Measurements from ENCODE around the gene KCNMA1. TPM values are rescaled to one million over a fixed set of nuclear protein-coding genes. Genes with fewer than 3 reads are reported as not detected.

Gene KCNMA1
- polyA plus RNA-seq, 1 donor from 2014 or later, result 60.8 TPM

GRCh38 chr10:76973091-76974016, 664.3 kb downstream of the KCNMA1 start:
- Histone ChIP-seq H3K36me3 (ENCODE audit: insufficient read depth, low read length) (no peaks in the 10 kb centered on the region), H3K4me3 (ENCODE audit: low read length) (no peak overlapping the region), H3K9me2 (ENCODE audit: insufficient read depth, low read length) (no peaks in the 10 kb centered on the region), H2AFZ (ENCODE audit: low read depth, low read length) (no peak overlapping the region), H3K9ac (ENCODE audit: low read length) (no peak overlapping the region), H3K9me3 (ENCODE audit: low read length) (no peaks in the 10 kb centered on the region), H3K79me2 (replicated peaks; ENCODE audit: insufficient read depth, low read length) (no peaks in the 10 kb centered on the region), H3F3A (ENCODE audit: insufficient read depth, low read length, poor library complexity, severe bottlenecking) (peaks cover 8% of the 10 kb centered on the region), H3K4me2 (ENCODE audit: low read length) (no peak overlapping the region), H3K27me3 (ENCODE audit: insufficient read depth, low read depth, low read length) (no peaks in the 10 kb centered on the region), H4K20me1 (ENCODE audit: insufficient read depth) (no peaks in the 10 kb centered on the region), H3K27ac (ENCODE audit: low read length) (no peak overlapping the region)
- no peak for TF ChIP-seq RAD21 (conservative IDR thresholded peaks at IDR 0.05)
- no peak for TF ChIP-seq SMC3 (conservative IDR thresholded peaks at IDR 0.05; ENCODE audit: poor library complexity)
- no peak for TF ChIP-seq MXI1 (conservative IDR thresholded peaks at IDR 0.05; ENCODE audit: poor library complexity, severe bottlenecking)
- no peak for TF ChIP-seq POLR2AphosphoS5 (IDR thresholded peaks at IDR 0.05)
- TF ChIP-seq CTCF (IDR thresholded peaks at IDR 0.05; ENCODE audit: poor library complexity, severe bottlenecking), result no peak
- TF ChIP-seq, protein P1, sequence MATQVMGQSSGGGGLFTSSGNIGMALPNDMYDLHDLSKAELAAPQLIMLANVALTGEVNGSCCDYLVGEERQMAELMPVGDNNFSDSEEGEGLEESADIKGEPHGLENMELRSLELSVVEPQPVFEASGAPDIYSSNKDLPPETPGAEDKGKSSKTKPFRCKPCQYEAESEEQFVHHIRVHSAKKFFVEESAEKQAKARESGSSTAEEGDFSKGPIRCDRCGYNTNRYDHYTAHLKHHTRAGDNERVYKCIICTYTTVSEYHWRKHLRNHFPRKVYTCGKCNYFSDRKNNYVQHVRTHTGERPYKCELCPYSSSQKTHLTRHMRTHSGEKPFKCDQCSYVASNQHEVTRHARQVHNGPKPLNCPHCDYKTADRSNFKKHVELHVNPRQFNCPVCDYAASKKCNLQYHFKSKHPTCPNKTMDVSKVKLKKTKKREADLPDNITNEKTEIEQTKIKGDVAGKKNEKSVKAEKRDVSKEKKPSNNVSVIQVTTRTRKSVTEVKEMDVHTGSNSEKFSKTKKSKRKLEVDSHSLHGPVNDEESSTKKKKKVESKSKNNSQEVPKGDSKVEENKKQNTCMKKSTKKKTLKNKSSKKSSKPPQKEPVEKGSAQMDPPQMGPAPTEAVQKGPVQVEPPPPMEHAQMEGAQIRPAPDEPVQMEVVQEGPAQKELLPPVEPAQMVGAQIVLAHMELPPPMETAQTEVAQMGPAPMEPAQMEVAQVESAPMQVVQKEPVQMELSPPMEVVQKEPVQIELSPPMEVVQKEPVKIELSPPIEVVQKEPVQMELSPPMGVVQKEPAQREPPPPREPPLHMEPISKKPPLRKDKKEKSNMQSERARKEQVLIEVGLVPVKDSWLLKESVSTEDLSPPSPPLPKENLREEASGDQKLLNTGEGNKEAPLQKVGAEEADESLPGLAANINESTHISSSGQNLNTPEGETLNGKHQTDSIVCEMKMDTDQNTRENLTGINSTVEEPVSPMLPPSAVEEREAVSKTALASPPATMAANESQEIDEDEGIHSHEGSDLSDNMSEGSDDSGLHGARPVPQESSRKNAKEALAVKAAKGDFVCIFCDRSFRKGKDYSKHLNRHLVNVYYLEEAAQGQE (IDR thresholded peaks at IDR 0.05; ENCODE audit: borderline replicate concordance), result no peak
- TF ChIP-seq EP300 (conservative IDR thresholded peaks at IDR 0.05; ENCODE audit: poor library complexity, severe bottlenecking), result no peak
- no peak for TF ChIP-seq TAF1 (IDR thresholded peaks at IDR 0.05; ENCODE audit: low read depth)
- TF ChIP-seq EZH2 (IDR thresholded peaks at IDR 0.05; ENCODE audit: borderline replicate concordance, insufficient read depth, low read length, poor library complexity, severe bottlenecking), result no peak

DNA sequence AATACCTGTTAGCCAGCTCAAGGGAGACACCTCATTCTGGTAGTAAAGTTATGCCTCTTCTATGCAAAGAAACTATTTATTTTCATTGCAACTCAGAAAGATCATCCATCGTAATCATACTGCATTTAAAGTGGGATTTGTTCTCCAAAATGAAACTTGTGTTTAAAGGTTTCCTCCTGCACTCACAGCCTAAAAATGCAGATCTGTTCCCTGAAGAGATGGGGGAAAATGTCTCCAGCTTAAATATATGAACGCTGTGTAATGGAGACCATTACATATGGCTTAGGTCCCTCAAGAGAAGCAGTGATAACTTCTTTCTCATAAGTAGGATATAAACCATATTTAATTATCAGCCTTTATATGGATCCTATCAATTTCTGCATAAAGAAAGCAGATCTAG, 665.1 kb downstream of the KCNMA1 start:
- peaks cover 11% of the 10 kb centered on the region for H3F3A ChIP-seq (ENCODE audit: insufficient read depth, low read length, poor library complexity, severe bottlenecking)
- H3K4me2 ChIP-seq (ENCODE audit: low read length), result no peak overlapping the region
- no peaks in the 10 kb centered on the region for H3K36me3 ChIP-seq (ENCODE audit: insufficient read depth, low read length)
- TF ChIP-seq CTCF (IDR thresholded peaks at IDR 0.05; ENCODE audit: poor library complexity, severe bottlenecking), result no peak
- TF ChIP-seq POLR2AphosphoS5 (IDR thresholded peaks at IDR 0.05), result no peak
- TF ChIP-seq MXI1 (conservative IDR thresholded peaks at IDR 0.05; ENCODE audit: poor library complexity, severe bottlenecking), result no peak
- no peak overlapping the region for H3K27ac ChIP-seq (ENCODE audit: low read length)
- H3K4me3 ChIP-seq (ENCODE audit: low read length), result no peak overlapping the region
- no peaks in the 10 kb centered on the region for H3K9me3 ChIP-seq (ENCODE audit: low read length)
- no peaks in the 10 kb centered on the region for H3K27me3 ChIP-seq (ENCODE audit: insufficient read depth, low read depth, low read length)
- no peaks in the 10 kb centered on the region for H3K9me2 ChIP-seq (ENCODE audit: insufficient read depth, low read length)
- H3K9ac ChIP-seq (ENCODE audit: low read length), result no peak overlapping the region
- no peaks in the 10 kb centered on the region for H4K20me1 ChIP-seq (ENCODE audit: insufficient read depth)
- no peak overlapping the region for H2AFZ ChIP-seq (ENCODE audit: low read depth, low read length)
- H3K79me2 ChIP-seq (replicated peaks; ENCODE audit: insufficient read depth, low read length), result no peaks in the 10 kb centered on the region

Data from neural cell (in vitro differentiated cells).